HUES6 (cell line): ENCODE results near the gene RNF40.

ENCODE experiments used
- H3K27ac ChIP-seq: 2 replicates; pipeline ENCODE4 v1.7.0; 2013; ENCODE audit warnings: low read depth, mild to moderate bottlenecking, low read length, inconsistent platforms
- H3K27me3 ChIP-seq: 2 replicates; pipeline ENCODE4 v1.6.1; 2013; ENCODE audit warnings: low read length; ENCODE audit not compliant: control insufficient read depth, insufficient read depth
- H3K36me3 ChIP-seq: 2 replicates; pipeline ENCODE4 v1.6.1; 2013; ENCODE audit warnings: low read length; ENCODE audit not compliant: control insufficient read depth, insufficient read depth
- H3K4me1 ChIP-seq: 2 replicates; pipeline ENCODE4 v1.6.1; 2013; ENCODE audit warnings: low read length; ENCODE audit not compliant: control insufficient read depth, insufficient read depth
- H3K4me3 ChIP-seq: 2 replicates; pipeline ENCODE4 v1.5.1; 2013; ENCODE audit warnings: low read depth, low read length
- H3K9ac ChIP-seq: one replicate; pipeline ENCODE4 v1.6.1; 2013; ENCODE audit warnings: mild to moderate bottlenecking, low read length
- H3K9me3 ChIP-seq: 2 replicates; pipeline ENCODE4 v1.6.1; 2013; ENCODE audit warnings: low read depth, low read length; ENCODE audit not compliant: control insufficient read depth, insufficient read depth

The RNF40 gene

DNA sequence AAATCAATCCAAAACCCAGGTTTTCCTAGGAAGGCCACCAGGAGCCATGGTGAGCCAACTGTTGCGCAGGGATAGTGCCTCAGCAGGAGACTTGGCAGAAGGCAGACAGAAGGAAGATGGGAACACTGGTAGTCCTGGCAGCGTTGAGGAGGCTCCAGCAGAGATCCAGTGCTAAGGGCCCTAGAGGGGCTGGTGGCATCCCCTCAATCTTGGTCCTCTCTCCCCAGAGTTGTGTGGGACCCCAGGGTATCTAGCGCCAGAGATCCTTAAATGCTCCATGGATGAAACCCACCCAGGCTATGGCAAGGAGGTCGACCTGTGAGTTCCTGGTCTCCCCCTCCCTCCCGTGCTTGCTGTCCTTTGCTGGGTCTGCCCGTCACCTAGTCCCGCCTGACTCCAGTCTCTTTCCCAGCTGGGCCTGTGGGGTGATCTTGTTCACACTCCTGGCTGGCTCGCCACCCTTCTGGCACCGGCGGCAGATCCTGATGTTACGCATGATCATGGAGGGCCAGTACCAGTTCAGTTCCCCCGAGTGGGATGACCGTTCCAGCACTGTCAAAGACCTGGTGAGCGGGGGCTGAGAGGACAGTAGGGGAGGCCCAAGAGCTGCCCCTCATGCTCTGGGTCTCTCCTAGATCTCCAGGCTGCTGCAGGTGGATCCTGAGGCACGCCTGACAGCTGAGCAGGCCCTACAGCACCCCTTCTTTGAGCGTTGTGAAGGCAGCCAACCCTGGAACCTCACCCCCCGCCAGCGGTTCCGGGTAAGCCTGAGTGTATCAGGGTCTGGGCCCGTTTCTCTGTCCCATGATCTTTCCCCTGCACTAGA, 6.0 kb upstream of the RNF40 start:
- Histone ChIP-seq H3K9me3 (no peaks in the 10 kb centered on the region), H3K27ac (no peak overlapping the region), H3K4me1 (peaks cover 3% of the 10 kb centered on the region; the same call in 1 of the 2 replicates), H3K27me3 (no peaks in the 10 kb centered on the region), H3K4me3 (no peak overlapping the region), H3K9ac (no peak overlapping the region), H3K36me3 (peaks cover 61% of the 10 kb centered on the region)

DNA sequence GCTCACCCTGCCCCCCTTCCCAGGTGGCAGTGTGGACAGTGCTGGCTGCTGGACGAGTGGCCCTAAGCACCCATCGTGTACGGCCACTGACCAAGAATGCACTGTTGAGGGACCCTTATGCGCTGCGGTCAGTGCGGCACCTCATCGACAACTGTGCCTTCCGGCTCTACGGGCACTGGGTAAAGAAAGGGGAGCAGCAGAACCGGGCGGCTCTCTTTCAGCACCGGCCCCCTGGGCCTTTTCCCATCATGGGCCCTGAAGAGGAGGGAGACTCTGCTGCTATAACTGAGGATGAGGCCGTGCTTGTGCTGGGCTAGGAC, 5.4 kb upstream of the RNF40 start:
- H3K4me1 ChIP-seq: peaks cover 3% of the 10 kb centered on the region; the same call in 1 of the 2 replicates
- no peak overlapping the region for H3K27ac ChIP-seq

GRCh38 chr16:30757316-30757715, 4.8 kb upstream of the RNF40 start:
- Histone ChIP-seq H3K9ac (no peak overlapping the region), H3K4me1 (peaks cover 3% of the 10 kb centered on the region; the same call in 1 of the 2 replicates), H3K9me3 (no peaks in the 10 kb centered on the region), H3K27me3 (no peaks in the 10 kb centered on the region), H3K36me3 (peaks cover 54% of the 10 kb centered on the region), H3K27ac (no peak overlapping the region), H3K4me3 (no peak overlapping the region)

More for the DNA sequence above, 5.4 kb upstream of the RNF40 start:
- H3K27me3 ChIP-seq: no peaks in the 10 kb centered on the region
- no peak overlapping the region for H3K4me3 ChIP-seq
- no peaks in the 10 kb centered on the region for H3K9me3 ChIP-seq
- H3K9ac ChIP-seq: no peak overlapping the region
- H3K36me3 ChIP-seq: peaks cover 56% of the 10 kb centered on the region

- Histone ChIP-seq H3K27me3 (no peaks in the 10 kb centered on the region), H3K9ac (no peak overlapping the region), H3K4me3 (no peak overlapping the region), H3K9me3 (no peaks in the 10 kb centered on the region), H3K4me1 (peaks cover 8% of the 10 kb centered on the region; the same call in 1 of the 2 replicates), H3K27ac (no peak overlapping the region), H3K36me3 (peaks cover 54% of the 10 kb centered on the region)
These were observed 3.1 kb upstream of the RNF40 start for GRCh38 chr16:30758988-30759491.

DNA sequence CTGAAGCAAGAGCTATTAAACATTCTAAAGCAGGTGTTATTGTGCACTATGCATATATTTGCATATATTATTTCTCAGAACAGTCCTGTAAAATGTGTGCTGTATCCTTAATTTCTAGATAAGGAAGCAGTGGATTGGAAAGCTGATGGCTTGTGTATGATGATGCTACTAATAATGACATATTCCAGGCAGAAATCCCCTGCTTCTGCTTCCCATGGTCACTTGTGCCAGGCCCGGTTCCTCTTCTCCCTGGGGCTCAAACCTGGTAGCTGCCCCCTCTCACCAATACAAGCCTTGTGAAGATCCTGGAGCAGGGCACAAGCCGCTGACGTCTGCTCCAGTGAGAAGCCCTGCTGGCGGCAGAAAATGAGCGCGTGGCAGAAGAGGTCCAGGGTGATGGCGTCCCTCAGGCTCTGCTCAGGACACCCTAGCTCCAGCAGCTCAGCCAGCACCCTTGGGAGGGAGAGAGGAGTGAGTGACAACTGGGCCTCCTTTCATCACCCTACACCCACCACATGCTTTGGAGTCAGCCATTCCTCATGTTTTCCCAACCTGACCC, 2.0 kb upstream of the RNF40 start:
- Histone ChIP-seq H3K27me3 (no peaks in the 10 kb centered on the region), H3K9me3 (no peaks in the 10 kb centered on the region), H3K4me3 (no peak overlapping the region), H3K27ac (no peak overlapping the region), H3K4me1 (peaks cover 8% of the 10 kb centered on the region; the same call in 1 of the 2 replicates), H3K36me3 (peaks cover 54% of the 10 kb centered on the region), H3K9ac (no peak overlapping the region)

DNA sequence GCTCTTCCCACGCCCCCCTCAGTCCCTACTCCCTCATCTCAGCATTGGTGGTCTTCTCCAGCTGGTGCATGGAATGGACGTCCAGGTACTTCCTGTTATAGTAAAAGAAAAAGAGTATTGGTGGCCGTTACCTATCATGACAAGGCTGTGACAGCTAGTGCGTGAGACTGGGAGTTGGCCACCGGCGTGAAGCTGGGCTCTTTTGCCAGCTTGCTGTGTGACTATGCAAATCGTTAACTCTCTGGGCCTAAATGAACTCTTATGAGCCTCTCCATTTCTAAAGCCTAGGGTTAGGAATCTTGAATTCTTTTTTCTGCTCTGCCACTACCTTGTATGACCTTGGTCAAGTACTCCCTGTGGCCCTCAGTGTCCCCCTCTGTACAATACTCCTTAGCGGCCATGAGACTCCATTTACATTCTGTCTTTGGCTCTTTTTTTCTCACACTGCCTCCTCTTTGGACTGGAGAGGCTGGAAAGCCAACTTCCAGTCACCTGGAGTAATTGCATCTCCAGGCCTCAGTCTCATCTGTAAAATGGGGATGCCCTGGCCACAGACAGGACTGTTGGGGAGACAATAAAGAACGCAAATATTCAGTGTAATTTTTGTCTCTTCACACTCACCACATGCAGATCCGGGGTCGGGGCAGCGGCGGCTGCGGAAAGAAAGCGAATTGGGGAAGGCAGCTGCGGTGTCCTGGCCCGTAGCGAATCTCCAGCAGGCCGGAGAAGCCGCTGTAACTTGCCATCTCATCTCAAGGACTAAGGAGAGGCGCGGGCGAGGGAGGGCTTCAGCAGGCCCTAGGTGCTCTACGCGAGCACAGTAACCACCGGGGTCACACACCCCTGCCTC, 1.3 kb upstream of the RNF40 start:
- H3K4me1 ChIP-seq: peaks cover 8% of the 10 kb centered on the region; the same call in 1 of the 2 replicates
- no peak overlapping the region for H3K27ac ChIP-seq
- H3K27me3 ChIP-seq: no peaks in the 10 kb centered on the region
- peak overlapping the region; percentile 80 for H3K9ac ChIP-seq
- H3K36me3 ChIP-seq: peaks cover 54% of the 10 kb centered on the region
- no peaks in the 10 kb centered on the region for H3K9me3 ChIP-seq
- H3K4me3 ChIP-seq: peak overlapping the region; percentile 91

- H3K4me1 ChIP-seq: peaks cover 8% of the 10 kb centered on the region; the same call in 1 of the 2 replicates
- peak overlapping the region; percentile 80 for H3K9ac ChIP-seq
- no peaks in the 10 kb centered on the region for H3K27me3 ChIP-seq
- H3K36me3 ChIP-seq: peaks cover 54% of the 10 kb centered on the region
- H3K4me3 ChIP-seq: peak overlapping the region; percentile 91
- H3K27ac ChIP-seq: no peak overlapping the region
- H3K9me3 ChIP-seq: no peaks in the 10 kb centered on the region
These were observed 645 bp upstream of the RNF40 start for GRCh38 chr16:30761427-30761927.

- Histone ChIP-seq H3K27ac (no peak overlapping the region; the same call in 1 of the 2 replicates), H3K36me3 (peaks cover 61% of the 10 kb centered on the region), H3K4me1 (peaks cover 8% of the 10 kb centered on the region; the same call in 1 of the 2 replicates), H3K9me3 (no peaks in the 10 kb centered on the region), H3K4me3 (peak overlapping the region; percentile 91), H3K9ac (peak overlapping the region; percentile 91), H3K27me3 (no peaks in the 10 kb centered on the region)
These were observed 1.0 kb downstream of the RNF40 start for GRCh38 chr16:30762991-30763725.

DNA sequence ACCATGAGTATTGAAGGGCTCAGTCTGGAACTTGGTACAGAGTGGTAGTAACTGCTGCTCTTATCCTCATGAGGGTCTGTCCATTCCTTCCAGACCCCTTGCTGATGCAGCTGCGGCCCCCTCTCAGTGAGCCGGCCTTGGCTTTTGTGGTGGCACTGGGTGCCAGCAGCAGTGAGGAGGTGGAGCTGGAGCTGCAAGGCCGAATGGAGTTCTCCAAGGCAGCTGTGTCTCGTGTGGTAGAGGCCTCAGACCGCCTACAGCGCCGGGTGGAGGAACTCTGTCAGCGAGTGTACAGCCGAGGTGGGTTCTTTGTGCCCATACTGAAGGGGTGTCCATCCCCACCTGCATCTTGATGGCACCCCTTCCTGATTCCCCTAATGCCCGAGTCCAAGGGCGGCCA, 2.0 kb downstream of the RNF40 start:
- H3K27me3 ChIP-seq: no peaks in the 10 kb centered on the region
- H3K27ac ChIP-seq: no peak overlapping the region
- H3K36me3 ChIP-seq: peaks cover 66% of the 10 kb centered on the region
- peaks cover 8% of the 10 kb centered on the region; the same call in 1 of the 2 replicates for H3K4me1 ChIP-seq
- no peak overlapping the region for H3K9ac ChIP-seq
- no peak overlapping the region for H3K4me3 ChIP-seq
- no peaks in the 10 kb centered on the region for H3K9me3 ChIP-seq

- H3K27ac ChIP-seq: no peak overlapping the region
- H3K36me3 ChIP-seq: peaks cover 74% of the 10 kb centered on the region
- no peak overlapping the region for H3K4me3 ChIP-seq
- H3K27me3 ChIP-seq: no peaks in the 10 kb centered on the region
- H3K4me1 ChIP-seq: peaks cover 8% of the 10 kb centered on the region; the same call in 1 of the 2 replicates
- no peaks in the 10 kb centered on the region for H3K9me3 ChIP-seq
- H3K9ac ChIP-seq: no peak overlapping the region
These were observed 2.8 kb downstream of the RNF40 start for GRCh38 chr16:30764816-30765465.
